ENCODE measurements around the gene PTGDS. TPM values are rescaled to one million over a fixed set of nuclear protein-coding genes. Genes with fewer than 3 reads are reported as not detected.

Gene PTGDS
- total RNA-seq, 1 donor from 2014 or later, result 52.6 TPM

DNA sequence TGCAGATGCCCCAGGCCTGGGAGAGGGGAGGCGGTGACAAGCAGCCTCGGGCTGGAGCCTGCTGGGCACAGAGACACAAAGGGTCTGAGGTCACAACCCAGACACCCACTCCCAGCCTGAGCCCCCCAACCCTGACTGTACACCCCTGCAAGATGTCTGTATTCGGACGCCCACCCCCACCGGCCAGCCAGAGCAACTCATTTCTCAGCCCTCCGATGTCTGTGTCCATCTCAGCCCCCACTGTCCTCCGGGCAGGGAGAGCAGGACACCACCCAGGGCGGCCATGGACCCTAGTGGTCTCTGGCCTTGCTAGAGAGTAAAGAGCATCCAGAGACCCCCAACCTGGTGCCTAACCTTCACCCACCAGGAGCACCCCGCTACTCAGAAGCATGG is 21.4 kb upstream of the PTGDS start:
- Mint-ChIP-seq H3K4me3 (no peak overlapping the region), H3K27me3 (ENCODE audit: low read depth) (no peaks in the 10 kb centered on the region), H3K9me3 (peaks cover 8% of the 10 kb centered on the region), H3K27ac (no peak overlapping the region), H3K4me1 (peaks cover 2% of the 10 kb centered on the region), H3K36me3 (no peaks in the 10 kb centered on the region)
- DNase-seq (ENCODE audit: low spot score in 2 of 2, unreplicated experiment in 2 of 2), result no peak
- TF ChIP-seq, protein P1, sequence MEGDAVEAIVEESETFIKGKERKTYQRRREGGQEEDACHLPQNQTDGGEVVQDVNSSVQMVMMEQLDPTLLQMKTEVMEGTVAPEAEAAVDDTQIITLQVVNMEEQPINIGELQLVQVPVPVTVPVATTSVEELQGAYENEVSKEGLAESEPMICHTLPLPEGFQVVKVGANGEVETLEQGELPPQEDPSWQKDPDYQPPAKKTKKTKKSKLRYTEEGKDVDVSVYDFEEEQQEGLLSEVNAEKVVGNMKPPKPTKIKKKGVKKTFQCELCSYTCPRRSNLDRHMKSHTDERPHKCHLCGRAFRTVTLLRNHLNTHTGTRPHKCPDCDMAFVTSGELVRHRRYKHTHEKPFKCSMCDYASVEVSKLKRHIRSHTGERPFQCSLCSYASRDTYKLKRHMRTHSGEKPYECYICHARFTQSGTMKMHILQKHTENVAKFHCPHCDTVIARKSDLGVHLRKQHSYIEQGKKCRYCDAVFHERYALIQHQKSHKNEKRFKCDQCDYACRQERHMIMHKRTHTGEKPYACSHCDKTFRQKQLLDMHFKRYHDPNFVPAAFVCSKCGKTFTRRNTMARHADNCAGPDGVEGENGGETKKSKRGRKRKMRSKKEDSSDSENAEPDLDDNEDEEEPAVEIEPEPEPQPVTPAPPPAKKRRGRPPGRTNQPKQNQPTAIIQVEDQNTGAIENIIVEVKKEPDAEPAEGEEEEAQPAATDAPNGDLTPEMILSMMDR (IDR thresholded peaks at IDR 0.05; ENCODE audit: unreplicated experiment), result no peak

DNA sequence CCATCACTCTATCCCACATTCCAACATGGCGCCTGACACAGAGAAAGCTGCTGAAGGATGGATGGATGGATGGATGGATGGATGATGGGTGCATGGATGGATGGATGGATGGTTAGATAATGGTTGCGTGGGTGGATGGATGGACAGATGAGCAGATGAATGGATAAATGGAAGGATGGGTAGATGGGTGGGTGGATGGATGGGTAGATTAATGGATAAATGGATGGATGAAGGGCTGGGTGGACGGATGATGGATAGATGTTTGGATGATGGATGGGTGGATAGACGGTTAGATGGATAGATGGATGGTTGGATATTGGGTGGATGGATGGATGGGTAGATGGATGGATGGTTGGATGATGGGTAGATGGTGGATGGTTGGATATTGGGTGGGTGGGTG is 20.7 kb upstream of the PTGDS start:
- no peaks in the 10 kb centered on the region for H3K36me3 Mint-ChIP-seq
- no peak overlapping the region for H3K4me3 Mint-ChIP-seq
- H3K27ac Mint-ChIP-seq, result no peak overlapping the region
- H3K27me3 Mint-ChIP-seq (ENCODE audit: low read depth), result no peaks in the 10 kb centered on the region
- H3K4me1 Mint-ChIP-seq, result peaks cover 2% of the 10 kb centered on the region
- no peak for DNase-seq (ENCODE audit: low spot score in 2 of 2, unreplicated experiment in 2 of 2)
- TF ChIP-seq, protein P1 (IDR thresholded peaks at IDR 0.05; ENCODE audit: unreplicated experiment), result no peak
- peaks cover 8% of the 10 kb centered on the region for H3K9me3 Mint-ChIP-seq

DNA sequence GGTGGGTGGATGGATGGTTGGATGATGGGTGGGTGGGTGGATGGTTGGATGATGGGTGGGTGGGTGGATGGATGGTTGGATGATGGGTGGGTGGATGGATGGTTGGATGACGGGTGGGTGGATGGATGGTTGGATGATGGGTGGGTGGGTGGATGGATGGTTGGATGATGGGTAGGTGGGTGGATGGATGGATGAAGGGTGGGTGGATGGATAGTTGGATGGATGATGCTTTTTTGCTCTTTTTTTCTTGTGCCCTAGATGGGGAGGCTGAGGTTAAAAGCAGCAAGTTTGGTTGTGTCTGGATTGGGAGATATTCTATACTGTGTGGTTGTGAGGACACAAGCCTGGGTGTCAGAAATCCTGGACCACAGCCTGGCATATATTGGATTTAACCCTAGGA is 19.8 kb upstream of the PTGDS start:
- TF ChIP-seq, protein P1 (IDR thresholded peaks at IDR 0.05; ENCODE audit: unreplicated experiment), result no peak
- DNase-seq (ENCODE audit: low spot score in 2 of 2, unreplicated experiment in 2 of 2), result no peak
- H3K27ac Mint-ChIP-seq, result no peak overlapping the region
- no peak overlapping the region for H3K4me3 Mint-ChIP-seq
- H3K9me3 Mint-ChIP-seq, result peaks cover 8% of the 10 kb centered on the region
- no peaks in the 10 kb centered on the region for H3K36me3 Mint-ChIP-seq
- no peaks in the 10 kb centered on the region for H3K27me3 Mint-ChIP-seq (ENCODE audit: low read depth)
- no peaks in the 10 kb centered on the region for H3K4me1 Mint-ChIP-seq

DNA sequence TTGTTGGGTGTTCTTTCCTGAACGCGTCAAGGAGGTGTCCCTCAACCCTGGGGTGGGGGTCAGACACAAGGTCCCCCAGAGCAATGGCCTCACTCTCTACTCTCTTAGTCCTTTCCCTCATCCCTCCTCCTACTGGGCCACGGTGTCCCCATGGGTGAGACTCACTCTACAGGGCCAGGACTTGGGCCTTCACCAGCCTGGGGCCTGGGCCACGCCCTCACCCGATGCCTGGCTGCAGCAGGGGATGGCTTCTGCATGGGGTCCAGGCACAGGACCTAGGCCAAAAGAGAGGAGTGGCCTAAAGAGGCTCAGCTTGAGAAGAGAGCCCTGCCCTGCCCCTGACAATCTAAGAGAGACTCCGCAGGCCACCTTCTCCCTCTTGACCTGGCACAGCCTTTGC is 19.4 kb upstream of the PTGDS start:
- H3K27ac Mint-ChIP-seq, result no peak overlapping the region
- TF ChIP-seq, protein P1 (IDR thresholded peaks at IDR 0.05; ENCODE audit: unreplicated experiment), result no peak
- no peaks in the 10 kb centered on the region for H3K27me3 Mint-ChIP-seq (ENCODE audit: low read depth)
- no peaks in the 10 kb centered on the region for H3K36me3 Mint-ChIP-seq
- H3K4me1 Mint-ChIP-seq, result peaks cover under 1% of the 10 kb centered on the region
- peaks cover 8% of the 10 kb centered on the region for H3K9me3 Mint-ChIP-seq
- DNase-seq (ENCODE audit: low spot score in 2 of 2, unreplicated experiment in 2 of 2), result no peak
- H3K4me3 Mint-ChIP-seq, result no peak overlapping the region

DNA sequence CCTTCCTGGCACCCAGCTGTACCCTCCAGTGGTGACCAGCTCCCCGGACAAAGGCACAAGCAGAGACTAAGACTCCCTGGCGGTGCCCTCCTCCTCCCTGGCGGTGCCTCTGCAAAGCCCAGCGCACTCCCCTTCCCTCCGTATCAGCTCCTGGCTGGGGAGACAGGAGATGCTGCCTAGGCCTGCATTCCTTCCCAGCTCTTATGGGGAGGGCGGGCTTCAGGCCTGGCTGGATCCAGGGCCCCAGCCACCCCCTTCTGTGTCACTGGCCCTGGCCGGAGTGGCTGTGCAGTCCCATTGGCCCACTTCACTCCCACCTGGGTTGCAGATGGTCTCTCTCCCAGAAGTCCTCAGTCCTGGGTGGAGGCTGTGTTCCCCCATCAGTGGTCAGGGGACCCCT is 18.8 kb upstream of the PTGDS start:
- no peak for DNase-seq (ENCODE audit: low spot score in 2 of 2, unreplicated experiment in 2 of 2)
- Mint-ChIP-seq H3K27ac (no peak overlapping the region), H3K4me1 (peaks cover 6% of the 10 kb centered on the region), H3K4me3 (no peak overlapping the region), H3K27me3 (ENCODE audit: low read depth) (no peaks in the 10 kb centered on the region), H3K9me3 (peaks cover 8% of the 10 kb centered on the region), H3K36me3 (no peaks in the 10 kb centered on the region)
- TF ChIP-seq, protein P1 (IDR thresholded peaks at IDR 0.05; ENCODE audit: unreplicated experiment), result no peak

All from mesothelial cell of epicardium (in vitro differentiated cells).